AG20443 (cell line): Measurements from ENCODE around the gene OPA1.

Source experiments
- DNase-seq: peaks from one replicate; pipeline ENCODE4 v3.0.0; 2012; ENCODE audit warnings: low spot score, mixed read lengths

OPA1 gene

GRCh38 chr3:193648542-193649076, 55.6 kb downstream of the OPA1 start:
- DNase-seq: no peak

GRCh38 chr3:193650585-193650984, 57.6 kb downstream of the OPA1 start:
- DNase-seq: no peak

GRCh38 chr3:193655831-193656433, 62.9 kb downstream of the OPA1 start:
- DNase-seq: no peak

- DNase-seq: no peak
Measured at GRCh38 chr3:193656445-193656844, 63.4 kb downstream of the OPA1 start.

- DNase-seq: no peak
Measured at GRCh38 chr3:193656878-193657282, 63.9 kb downstream of the OPA1 start.

- DNase-seq: no peak
Measured at GRCh38 chr3:193660171-193660570, 67.2 kb downstream of the OPA1 start.

- no peak for DNase-seq
Measured at GRCh38 chr3:193660698-193661411, 67.8 kb downstream of the OPA1 start.

- DNase-seq: no peak
Measured at GRCh38 chr3:193662757-193663322, 69.8 kb downstream of the OPA1 start.

GRCh38 chr3:193665370-193665989, 72.5 kb downstream of the OPA1 start:
- DNase-seq: peak; percentile 11

GRCh38 chr3:193673845-193674244, 80.8 kb downstream of the OPA1 start:
- no peak for DNase-seq

- DNase-seq: no peak
Measured at GRCh38 chr3:193674714-193675113, 81.7 kb downstream of the OPA1 start.

- no peak for DNase-seq
Measured at GRCh38 chr3:193677734-193678133, 84.7 kb downstream of the OPA1 start.

- DNase-seq: no peak
Measured at GRCh38 chr3:193680220-193680619, 87.2 kb downstream of the OPA1 start.

- no peak for DNase-seq
Measured at GRCh38 chr3:193681631-193682030, 88.6 kb downstream of the OPA1 start.

- no peak for DNase-seq
Measured at GRCh38 chr3:193686665-193687483, 93.9 kb downstream of the OPA1 start.

GRCh38 chr3:193688834-193689714, 96.1 kb downstream of the OPA1 start:
- DNase-seq: no peak

- no peak for DNase-seq
Measured at GRCh38 chr3:193693774-193694173, 100.8 kb downstream of the OPA1 start.

- peak; percentile 30 for DNase-seq
Measured at GRCh38 chr3:193701953-193702635, 109.1 kb downstream of the OPA1 start.

GRCh38 chr3:193702967-193703366, 110.0 kb downstream of the OPA1 start:
- DNase-seq: peak; percentile 67

GRCh38 chr3:193704431-193704830, 111.4 kb downstream of the OPA1 start:
- no peak for DNase-seq
